Spinal cord (tissue), 10 donors: ENCODE measurements around the gene MRAS. TPM values are rescaled to one million over a fixed set of nuclear protein-coding genes. Genes with fewer than 3 reads are reported as not detected.

ENCODE experiments used
- DNase-seq, 6 donors: peaks; one replicate each; pipeline versions ENCODE4 v3.0.0 to v3.0.0-alpha.2; 2013 to 2015; ENCODE audit warnings: low spot score in 6 of 6, low read depth in 4 of 6
- H3K27ac ChIP-seq: one replicate; pipeline ENCODE4 v1.5.1; 2013; ENCODE audit warnings: low read depth, low read length, control low read depth
- H3K27me3 ChIP-seq: one replicate; pipeline ENCODE4 v1.6.1; 2013; ENCODE audit warnings: low read length; ENCODE audit not compliant: control insufficient read depth, insufficient read depth
- H3K36me3 ChIP-seq: one replicate; pipeline ENCODE4 v1.6.1; 2013; ENCODE audit warnings: low read length; ENCODE audit not compliant: control insufficient read depth, insufficient read depth
- H3K4me1 ChIP-seq: one replicate; pipeline ENCODE4 v1.6.1; 2013; ENCODE audit warnings: low read length; ENCODE audit not compliant: control insufficient read depth, insufficient read depth
- H3K4me3 ChIP-seq: one replicate; pipeline ENCODE4 v1.5.1; 2013; ENCODE audit warnings: low read depth, low read length, control low read depth
- H3K9me3 ChIP-seq: one replicate; pipeline ENCODE4 v1.6.1; 2013; ENCODE audit warnings: low read length; ENCODE audit not compliant: control insufficient read depth, insufficient read depth
- WGBS: methylation state at CpG from one replicate; pipeline ENCODE4 v1.1.5; 2013; ENCODE audit warnings: missing lambda C conversion rate; ENCODE audit not compliant: insufficient coverage; 5-methylcytosine and 5-hydroxymethylcytosine counted together
- polyA plus RNA-seq, 2 donors: library from polyadenylated mRNA; unstranded; fragments of 120-200 nt; gene quantifications; one replicate each; pipeline ENCODE4 v1.2.1, GENCODE V29; 2013; ENCODE audit not compliant: insufficient read length in 2 of 2
- total RNA-seq, 2 donors: library from RNA; depleted of rRNA in 1 of 2; stranded (reverse); fragments of 120-200 nt in 1 of 2; fragments of >200 nt in 1 of 2; gene quantifications; one replicate each; pipeline versions ENCODE4 v1.2.3 to v1.2.4, GENCODE V29; 2013 to 2014
- donor health status: healthy.

MRAS gene
- total and polyA plus RNA-seq, 4 donors = 55.0 to 83.9 (median 81.7) TPM

DNA sequence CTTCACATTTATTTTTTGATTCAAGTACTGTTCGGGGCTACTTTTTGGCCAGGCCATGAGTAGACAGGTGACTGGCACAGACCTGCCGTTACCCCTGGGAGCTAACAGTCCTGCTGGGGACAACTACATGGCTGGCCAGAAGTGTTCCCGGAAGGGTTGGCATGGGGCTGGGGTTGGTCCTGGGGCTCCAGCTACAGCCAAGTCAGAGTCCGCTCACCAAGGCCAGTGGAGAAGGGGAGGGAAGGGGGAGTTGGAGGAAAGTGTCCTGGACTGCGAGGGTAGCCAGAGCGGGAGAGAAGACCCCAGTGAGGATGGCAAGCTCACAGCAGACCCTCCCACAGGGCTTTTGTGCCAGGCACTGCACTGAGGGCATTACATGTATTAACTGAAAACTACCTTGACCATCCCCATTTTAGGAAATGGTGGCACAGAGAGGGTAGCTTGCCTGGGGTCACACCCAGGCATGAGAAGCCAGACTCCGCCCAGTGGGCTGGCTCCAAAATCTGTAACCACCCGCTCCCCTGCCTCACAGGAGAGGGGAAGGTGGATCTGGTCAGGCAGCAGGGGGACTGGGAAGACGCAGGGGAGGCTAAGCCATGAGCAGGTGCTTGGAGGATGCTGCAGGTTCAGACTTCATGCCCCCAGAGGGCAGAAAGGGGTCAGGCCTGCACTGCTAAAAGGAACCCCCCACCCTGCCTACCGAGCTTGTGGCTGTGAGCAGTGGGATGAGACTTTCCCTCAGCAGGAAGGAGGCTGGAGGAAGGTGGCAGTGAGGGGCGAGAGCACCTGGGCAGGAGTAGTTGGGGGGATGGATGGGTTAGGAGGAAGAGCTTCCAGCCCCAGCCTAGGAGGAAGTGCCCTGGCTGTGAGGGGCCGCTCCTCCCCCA is 47.7 kb downstream of the MRAS start:
- Histone ChIP-seq H3K27ac (no peak overlapping the region), H3K9me3 (no peaks in the 10 kb centered on the region), H3K27me3 (no peaks in the 10 kb centered on the region), H3K36me3 (peaks cover 41% of the 10 kb centered on the region), H3K4me3 (no peak overlapping the region), H3K4me1 (peaks cover 7% of the 10 kb centered on the region)
- WGBS = 90% methylated on average over 11 of the region's 12 CpGs
- DNase-seq = no peak

DNA sequence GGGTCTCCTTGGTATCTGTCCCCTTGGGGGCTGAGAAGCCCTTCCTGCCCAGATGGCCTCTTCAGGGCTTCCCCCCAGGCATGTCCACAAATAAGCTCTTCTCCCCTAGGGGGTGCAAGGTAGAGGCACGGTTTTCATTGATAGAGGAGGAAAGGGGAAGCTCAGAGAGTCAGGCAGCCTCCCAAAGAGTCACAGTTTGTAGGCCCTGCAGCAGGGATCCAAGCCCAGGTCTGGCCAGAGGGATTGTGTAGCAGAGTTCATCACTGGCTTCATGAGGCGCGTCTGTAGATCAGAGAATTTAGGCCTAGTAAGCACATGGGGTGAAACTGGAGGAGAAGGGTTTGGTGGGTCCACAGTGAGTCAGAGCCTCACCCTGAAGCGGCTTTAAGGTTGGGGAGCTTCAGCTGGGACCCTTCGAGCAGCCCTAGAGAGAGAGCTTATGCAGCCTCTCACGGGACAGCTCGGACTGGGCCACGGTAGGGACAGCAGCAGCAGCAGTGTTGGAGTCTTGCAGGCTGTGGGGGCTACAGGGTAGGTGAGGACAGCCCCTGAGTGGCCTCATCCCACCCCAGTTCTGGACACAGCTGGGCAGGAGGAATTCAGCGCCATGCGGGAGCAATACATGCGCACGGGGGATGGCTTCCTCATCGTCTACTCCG is 48.5 kb downstream of the MRAS start:
- no peak for DNase-seq
- H3K9me3 ChIP-seq = no peaks in the 10 kb centered on the region
- peaks cover 48% of the 10 kb centered on the region for H3K36me3 ChIP-seq
- H3K4me3 ChIP-seq = no peak overlapping the region
- H3K27me3 ChIP-seq = no peaks in the 10 kb centered on the region
- WGBS = 87% methylated on average over 14 of the region's 14 CpGs
- H3K4me1 ChIP-seq = peaks cover 7% of the 10 kb centered on the region
- H3K27ac ChIP-seq = no peak overlapping the region

DNA sequence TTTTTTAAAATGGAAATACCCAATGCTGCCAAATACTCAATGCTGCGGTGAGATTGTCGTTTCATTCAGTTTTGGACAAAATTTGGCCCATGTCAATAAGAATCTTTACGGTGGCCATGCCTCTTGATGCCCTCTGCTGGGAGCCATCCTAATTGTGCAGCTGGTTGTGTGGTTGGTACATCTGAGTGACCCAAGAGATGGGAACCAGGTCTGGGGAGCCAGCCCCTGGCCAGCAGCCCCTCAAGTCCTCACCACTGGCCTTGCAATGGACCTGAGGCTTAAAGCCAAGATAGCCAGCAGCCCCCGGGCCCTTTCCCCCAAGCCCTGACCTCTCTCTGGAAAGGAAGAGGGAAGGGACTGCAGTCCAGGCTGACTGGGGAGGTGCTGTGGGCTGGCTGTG is 49.6 kb downstream of the MRAS start:
- no peak overlapping the region for H3K27ac ChIP-seq
- H3K36me3 ChIP-seq = peaks cover 53% of the 10 kb centered on the region
- no peaks in the 10 kb centered on the region for H3K27me3 ChIP-seq
- H3K4me1 ChIP-seq = peaks cover 7% of the 10 kb centered on the region
- no peak for DNase-seq
- WGBS = 92% methylated on average over 3 of the region's 4 CpGs
- H3K9me3 ChIP-seq = no peaks in the 10 kb centered on the region
- no peak overlapping the region for H3K4me3 ChIP-seq

DNA sequence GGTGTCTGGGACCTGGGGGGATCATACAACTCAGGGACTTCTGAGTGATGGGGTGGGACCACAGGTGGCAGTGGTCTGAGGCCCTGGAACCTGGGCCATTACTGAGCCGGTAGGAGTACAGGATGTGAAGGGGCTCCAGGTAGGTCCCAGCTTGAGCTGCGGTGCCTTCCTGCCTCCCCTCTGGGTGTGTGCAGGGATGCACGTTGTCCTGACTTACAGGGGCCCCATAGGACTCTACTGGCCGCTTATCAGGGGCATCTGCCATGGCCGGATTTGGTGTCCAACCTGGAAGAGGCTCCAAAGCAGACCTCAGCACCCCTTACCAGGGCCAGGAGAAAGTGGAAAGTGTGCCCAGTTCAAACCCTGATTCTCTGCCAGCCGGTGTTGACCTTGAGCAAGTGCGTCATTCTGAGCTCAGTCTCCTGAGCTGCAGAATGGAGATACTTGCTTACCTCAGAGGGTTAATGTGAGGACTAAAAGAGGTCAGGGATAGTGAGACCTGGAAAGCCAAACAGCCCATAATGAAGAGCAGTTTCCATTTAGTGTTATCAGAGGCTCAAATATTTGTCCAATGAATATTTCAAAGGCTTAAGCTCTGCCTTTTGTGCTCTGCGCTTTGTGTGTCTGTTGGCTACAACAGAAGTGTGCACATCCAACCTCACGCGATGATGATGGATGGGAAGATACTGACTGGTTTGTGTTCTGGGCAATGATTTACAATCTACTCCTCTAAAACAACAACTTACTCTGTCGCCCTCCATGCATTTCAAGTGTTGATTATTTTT is 50.6 kb downstream of the MRAS start:
- DNase-seq = no peak
- Histone ChIP-seq H3K4me3 (no peak overlapping the region), H3K36me3 (peaks cover 59% of the 10 kb centered on the region), H3K27ac (no peak overlapping the region), H3K9me3 (no peaks in the 10 kb centered on the region), H3K27me3 (no peaks in the 10 kb centered on the region), H3K4me1 (peaks cover 7% of the 10 kb centered on the region)
- WGBS = 96% methylated on average over 7 of the region's 11 CpGs

DNA sequence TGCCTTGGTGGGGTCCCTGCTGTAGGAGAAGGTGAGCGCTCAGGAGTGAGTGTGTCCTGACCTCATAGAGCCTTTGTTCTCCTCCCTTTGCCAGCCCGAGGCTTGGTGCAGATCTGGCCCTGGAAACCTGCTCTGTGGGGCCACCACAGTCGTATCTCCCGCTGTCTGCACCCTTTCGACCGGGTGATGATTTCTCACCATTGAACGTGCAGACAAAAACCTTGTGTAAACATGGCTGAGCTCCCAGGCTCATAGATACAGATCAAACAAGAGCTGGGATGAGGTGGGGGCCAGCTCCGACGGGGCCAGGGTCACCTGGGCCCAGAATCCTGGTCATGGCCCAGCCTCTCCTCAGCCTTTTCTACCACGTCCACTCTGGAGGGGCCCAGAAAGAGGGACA is 51.4 kb downstream of the MRAS start:
- no peak overlapping the region for H3K27ac ChIP-seq
- DNase-seq = no peak
- peaks cover 7% of the 10 kb centered on the region for H3K4me1 ChIP-seq
- H3K4me3 ChIP-seq = no peak overlapping the region
- no peaks in the 10 kb centered on the region for H3K27me3 ChIP-seq
- 66% methylated on average over 9 of the region's 10 CpGs for WGBS
- H3K9me3 ChIP-seq = no peaks in the 10 kb centered on the region
- H3K36me3 ChIP-seq = peaks cover 66% of the 10 kb centered on the region

DNA sequence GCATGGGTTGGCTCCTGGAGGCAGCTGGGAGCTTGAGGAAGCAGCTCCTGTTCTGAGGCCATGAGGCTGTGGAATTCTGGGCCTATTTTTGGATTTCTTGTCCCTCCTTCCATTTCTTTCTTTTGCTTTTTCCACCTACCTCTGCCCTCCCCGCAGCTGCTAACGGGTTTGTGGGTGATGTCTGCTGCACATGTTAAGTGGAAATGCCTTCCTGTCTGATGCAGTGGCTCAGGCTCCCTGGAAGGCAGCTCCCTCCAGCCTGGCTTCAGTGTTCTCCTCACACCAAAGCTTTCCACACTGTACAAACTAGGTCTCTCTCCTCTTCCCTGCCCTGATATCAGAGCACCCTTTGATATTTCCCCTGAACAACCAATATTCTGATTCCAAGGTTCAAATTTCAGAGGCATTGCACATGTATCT is 52.3 kb downstream of the MRAS start:
- H3K36me3 ChIP-seq = peaks cover 66% of the 10 kb centered on the region
- no peak for DNase-seq
- no peaks in the 10 kb centered on the region for H3K27me3 ChIP-seq
- no peaks in the 10 kb centered on the region for H3K9me3 ChIP-seq
- H3K4me1 ChIP-seq = peaks cover 7% of the 10 kb centered on the region
- no peak overlapping the region for H3K4me3 ChIP-seq
- H3K27ac ChIP-seq = no peak overlapping the region
- whole genome bisulfite sequencing = no CpG with 5 or more reads among the region's 2 CpGs

DNA sequence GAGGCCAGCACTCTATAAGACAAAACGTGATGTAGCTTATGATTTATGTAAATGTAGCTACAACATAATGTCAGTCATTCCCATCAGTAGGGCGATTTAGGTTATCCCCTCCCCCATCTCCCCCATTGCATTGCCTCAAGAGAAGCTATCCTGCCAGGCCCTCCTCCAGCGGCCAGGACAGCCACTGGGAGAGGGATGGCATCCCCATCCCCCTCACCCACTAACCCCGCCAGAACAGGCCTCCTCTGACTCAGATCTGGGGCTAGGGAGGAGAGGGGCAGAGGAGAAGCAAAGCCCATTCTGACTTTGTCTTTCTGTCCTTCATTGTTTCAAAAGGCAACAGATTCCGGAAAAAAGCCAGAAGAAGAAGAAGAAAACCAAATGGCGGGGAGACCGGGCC is 53.5 kb downstream of the MRAS start:
- no peaks in the 10 kb centered on the region for H3K9me3 ChIP-seq
- H3K36me3 ChIP-seq = peaks cover 61% of the 10 kb centered on the region
- DNase-seq = no peak
- no peak overlapping the region for H3K27ac ChIP-seq
- WGBS = 95% methylated on average over 2 of the region's 7 CpGs
- no peaks in the 10 kb centered on the region for H3K4me1 ChIP-seq
- H3K27me3 ChIP-seq = no peaks in the 10 kb centered on the region
- H3K4me3 ChIP-seq = no peak overlapping the region

DNA sequence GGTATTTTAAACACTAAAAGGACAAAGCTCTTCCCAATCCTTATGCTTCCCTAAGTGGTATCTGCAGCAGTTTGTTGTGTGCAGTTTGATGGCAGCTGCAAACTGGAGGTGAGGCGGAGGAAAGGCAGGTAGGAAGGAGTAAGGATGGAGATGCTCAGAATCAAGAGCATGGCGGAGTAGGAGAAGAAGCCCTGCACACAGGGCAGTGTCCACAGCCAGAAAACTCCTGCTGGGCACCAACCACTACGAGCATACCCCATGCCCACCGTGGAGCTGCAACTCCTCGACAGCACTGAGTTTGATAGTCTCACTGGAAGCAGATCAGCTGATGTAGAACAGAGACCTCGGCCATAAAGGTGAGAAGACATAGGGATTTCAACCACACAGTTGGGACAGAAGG is 55.7 kb downstream of the MRAS start:
- Histone ChIP-seq H3K27ac (no peak overlapping the region), H3K4me3 (no peak overlapping the region), H3K27me3 (no peaks in the 10 kb centered on the region), H3K36me3 (peaks cover 46% of the 10 kb centered on the region), H3K4me1 (peaks cover 6% of the 10 kb centered on the region), H3K9me3 (no peaks in the 10 kb centered on the region)
- no peak for DNase-seq
- 97% methylated on average over 5 of the region's 6 CpGs for WGBS

DNA sequence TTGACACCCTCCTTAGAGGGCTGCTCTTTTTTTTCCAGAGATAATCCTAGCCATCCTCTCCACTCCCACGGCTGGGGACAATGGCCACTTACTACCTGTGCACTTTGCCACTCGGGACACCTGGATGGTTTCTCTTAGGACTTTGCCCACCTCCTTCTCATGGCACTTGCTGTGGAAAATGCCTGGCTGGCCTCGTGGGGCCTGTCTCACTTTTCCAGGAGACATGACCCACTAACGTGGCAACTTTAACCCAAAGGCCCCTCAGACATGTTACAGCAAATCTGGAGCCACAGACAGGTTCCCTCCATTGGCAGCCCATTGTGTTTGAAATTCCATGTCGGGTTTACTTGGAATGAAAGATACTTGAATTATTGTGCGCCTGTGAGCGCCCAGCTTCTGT is 56.6 kb downstream of the MRAS start:
- Histone ChIP-seq H3K36me3 (peaks cover 42% of the 10 kb centered on the region), H3K27me3 (no peaks in the 10 kb centered on the region), H3K9me3 (no peaks in the 10 kb centered on the region), H3K4me3 (no peak overlapping the region), H3K27ac (no peak overlapping the region), H3K4me1 (peaks cover 9% of the 10 kb centered on the region)
- WGBS = 96% methylated on average over 7 of the region's 7 CpGs
- DNase-seq = no peak
